Measurements from ENCODE around the gene CS. TPM values are rescaled to one million over a fixed set of nuclear protein-coding genes. Genes with fewer than 3 reads are reported as not detected.
"Not testable (repeated sequence)": the region's sequence is repeated elsewhere in the genome, so short reads cannot be mapped to it uniquely, and the experiment has no call there.

CS gene
- 106 TPM for total RNA-seq

GRCh38 chr12:56299853-56300643 lies at the start of gene CS:
Gene CS (minus strand): TSS chr12:56300330. CDS start chr12:56300201, 129 bp downstream.
- DNase-seq (ENCODE audit: low spot score) (peak; percentile 99), ATAC-seq (peak; percentile 99)
- intact Hi-C loops (cut with DNase I): no loop called here

DNA sequence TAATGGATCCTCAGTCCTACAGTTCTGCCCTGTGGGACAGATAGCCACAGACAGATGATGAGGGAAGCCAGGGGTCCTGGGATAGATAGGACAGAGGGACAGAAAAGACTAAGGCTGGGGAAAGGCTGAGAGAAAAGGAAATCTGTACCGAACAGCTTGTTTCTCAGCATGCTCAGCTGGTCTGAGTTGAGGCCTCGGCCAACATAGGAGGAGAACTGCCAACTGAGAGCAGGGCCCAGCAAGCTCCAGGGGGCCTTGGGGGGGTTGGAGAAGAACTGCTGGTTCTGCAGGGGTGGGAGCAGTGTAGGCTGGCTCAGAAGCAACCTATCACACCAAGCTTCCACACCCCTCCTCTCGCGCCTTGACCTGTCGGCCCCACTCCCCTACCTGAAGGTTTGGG lies 48.6 kb upstream of the CS start:
- intact Hi-C loops (cut with DNase I): no loop called here
- DNase-seq (ENCODE audit: low spot score) (no peak), ATAC-seq (no peak)

- ATAC-seq; intact Hi-C loops (cut with DNase I); DNase-seq (ENCODE audit: low spot score): not testable (repeated sequence)
Measured at GRCh38 chr12:56347255-56347654, 47.1 kb upstream of the CS start.

DNA sequence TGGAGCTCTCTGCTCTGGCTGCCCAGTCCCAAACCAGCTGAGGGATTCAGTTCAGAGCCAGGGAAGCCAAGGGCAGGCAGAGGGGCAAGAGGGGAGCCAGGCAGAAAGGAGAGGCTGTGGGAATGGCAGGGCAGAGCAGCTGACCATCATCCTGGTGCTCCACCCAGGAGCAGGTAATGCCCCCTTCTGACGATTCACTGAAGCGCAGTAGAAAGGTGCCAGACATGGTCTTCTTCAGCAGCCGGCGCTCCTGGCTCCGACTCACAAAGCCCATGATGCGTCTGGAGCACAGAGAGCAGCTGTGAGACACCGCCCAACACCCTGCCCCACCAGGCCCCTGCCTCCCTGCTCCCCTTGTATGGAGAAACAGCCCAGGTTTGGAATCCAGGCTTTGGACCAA lies 46.5 kb upstream of the CS start:
- no peak for ATAC-seq
- intact Hi-C loops (cut with DNase I): no loop called here
- no peak for DNase-seq (ENCODE audit: low spot score)

GRCh38 chr12:56342290-56342689 lies 42.2 kb upstream of the CS start:
- intact Hi-C loops (cut with DNase I); DNase-seq (ENCODE audit: low spot score); ATAC-seq: not testable (repeated sequence)

- no peak for ATAC-seq
- intact Hi-C loops (cut with DNase I): no loop called here
- DNase-seq (ENCODE audit: low spot score): no peak
Measured at GRCh38 chr12:56341616-56342015, 41.5 kb upstream of the CS start.

GRCh38 chr12:56339158-56339422 lies 39.0 kb upstream of the CS start:
- intact Hi-C loops (cut with DNase I): no loop called here
- no peak for ATAC-seq

DNA sequence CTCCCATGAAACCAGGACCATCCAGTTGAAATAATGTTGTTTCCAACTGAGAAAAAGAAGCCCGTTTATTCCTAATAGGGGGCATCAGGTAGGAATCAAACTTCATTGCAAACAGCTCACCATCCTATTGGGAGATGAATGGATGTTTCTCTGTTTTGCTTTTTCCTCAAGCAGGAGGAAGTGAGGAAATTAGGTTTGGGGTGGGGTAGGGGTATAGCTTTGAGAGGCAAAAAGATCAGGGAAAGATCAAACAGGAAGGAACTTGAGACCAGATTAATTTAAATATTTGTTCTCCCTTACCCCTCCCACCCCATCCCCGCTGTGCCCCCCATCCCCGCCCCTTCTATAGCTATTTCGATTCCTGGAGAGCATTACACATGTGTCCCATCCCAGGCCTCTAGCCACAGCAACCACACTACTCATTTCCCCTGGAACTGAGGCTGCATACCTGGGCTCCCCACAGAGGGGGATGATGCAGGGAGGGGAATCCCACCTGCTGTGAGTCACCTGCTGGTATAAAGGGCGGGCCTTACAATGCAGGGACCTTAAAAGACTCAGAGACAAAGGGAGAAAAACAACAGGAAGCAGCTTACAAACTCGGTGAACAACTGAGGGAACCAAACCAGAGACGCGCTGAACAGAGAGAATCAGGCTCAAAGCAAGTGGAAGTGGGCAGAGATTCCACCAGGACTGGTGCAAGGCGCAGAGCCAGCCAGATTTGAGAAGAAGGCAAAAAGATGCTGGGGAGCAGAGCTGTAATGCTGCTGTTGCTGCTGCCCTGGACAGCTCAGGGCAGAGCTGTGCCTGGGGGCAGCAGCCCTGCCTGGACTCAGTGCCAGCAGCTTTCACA lies 38.4 kb upstream of the CS start, which contains the start of gene IL23A:
TSS of gene IL23A (plus strand) at position 577 of the 850 bp plus-strand sequence. CDS start at position 738, 161 bp downstream.
- no peak for DNase-seq (ENCODE audit: low spot score)
- intact Hi-C loops (cut with DNase I): no loop called here
- ATAC-seq: no peak

More at GRCh38 chr12:56339158-56339422, 39.0 kb upstream of the CS start:
- DNase-seq (ENCODE audit: low spot score): no peak

- DNase-seq (ENCODE audit: low spot score): no peak
- no peak for ATAC-seq
- intact Hi-C loops (cut with DNase I): no loop called here
Measured at GRCh38 chr12:56337753-56338251, 37.7 kb upstream of the CS start.

DNA sequence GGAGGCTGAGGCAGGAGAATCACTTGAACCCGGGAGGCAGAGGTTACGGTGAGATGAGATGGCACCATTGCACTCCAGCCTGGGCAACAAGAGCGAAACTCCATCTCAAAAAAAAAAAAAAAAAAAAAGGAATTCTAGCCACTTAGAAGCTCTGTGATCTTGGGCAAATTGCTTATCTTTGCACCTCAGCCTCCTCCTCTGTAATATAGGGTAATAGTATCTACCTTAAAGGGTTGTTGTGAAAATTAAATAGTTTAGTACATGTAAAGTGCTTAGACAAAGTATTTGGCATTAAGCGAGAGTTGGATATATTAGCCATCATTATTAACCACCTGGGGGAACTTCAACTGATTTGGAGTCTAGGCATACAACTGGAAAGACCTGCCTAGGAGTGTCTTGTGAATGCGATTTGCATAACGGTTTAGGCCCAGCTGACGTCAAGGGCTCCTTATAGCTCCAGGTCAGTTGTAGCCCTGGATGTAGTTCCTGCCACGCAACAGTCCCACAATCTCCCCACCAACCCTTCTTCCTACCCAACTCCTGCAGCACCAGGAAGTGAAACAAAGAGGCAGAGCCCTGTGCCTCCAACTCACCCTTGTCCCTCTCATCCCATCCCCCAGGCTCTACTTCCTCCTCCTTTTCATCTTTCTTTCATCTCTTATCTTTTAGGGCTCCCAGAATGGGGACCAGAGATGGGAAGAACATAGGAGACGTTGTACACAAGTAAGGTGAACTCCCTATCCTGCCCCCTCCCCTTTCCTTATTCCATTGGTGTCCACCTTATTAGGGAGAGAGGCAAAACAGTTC lies 36.4 kb upstream of the CS start:
- intact Hi-C loops (cut with DNase I): no loop called here
- ATAC-seq: no peak
- no peak for DNase-seq (ENCODE audit: low spot score)

DNA sequence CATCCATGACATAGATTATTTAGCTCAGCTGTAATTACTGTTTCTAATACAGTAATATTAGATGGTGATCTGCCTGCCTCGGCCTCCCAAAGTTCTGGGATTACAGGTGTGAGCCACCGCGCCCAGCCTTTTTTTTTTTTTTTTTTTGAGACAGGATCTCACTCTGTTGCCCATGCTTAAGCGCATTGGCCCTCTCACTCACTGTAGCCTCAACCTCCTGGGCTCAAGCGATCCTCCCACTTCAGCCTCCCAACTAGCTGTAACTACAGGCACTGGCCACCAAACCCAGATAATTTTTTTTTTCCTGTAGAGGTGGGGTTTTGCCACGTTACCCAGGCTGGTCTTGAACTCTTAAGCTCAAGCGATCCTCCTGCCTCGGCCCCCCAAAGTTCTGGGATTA lies 35.4 kb upstream of the CS start:
- ATAC-seq; DNase-seq (ENCODE audit: low spot score); intact Hi-C loops (cut with DNase I): not testable (repeated sequence)

GRCh38 chr12:56334490-56334793 lies 34.3 kb upstream of the CS start:
- ATAC-seq: no peak
- intact Hi-C loops (cut with DNase I): no loop called here

GRCh38 chr12:56333679-56334489 lies 33.8 kb upstream of the CS start, which contains the start of gene PAN2:
Gene PAN2 (minus strand): TSS chr12:56334000. CDS start chr12:56333094, 906 bp downstream.
- DNase-seq (ENCODE audit: low spot score): peak; percentile 96
- peak; percentile 99 for ATAC-seq
- intact Hi-C loops (cut with DNase I): no loop called here

More at GRCh38 chr12:56334490-56334793, 34.3 kb upstream of the CS start:
- no peak for DNase-seq (ENCODE audit: low spot score)

DNA sequence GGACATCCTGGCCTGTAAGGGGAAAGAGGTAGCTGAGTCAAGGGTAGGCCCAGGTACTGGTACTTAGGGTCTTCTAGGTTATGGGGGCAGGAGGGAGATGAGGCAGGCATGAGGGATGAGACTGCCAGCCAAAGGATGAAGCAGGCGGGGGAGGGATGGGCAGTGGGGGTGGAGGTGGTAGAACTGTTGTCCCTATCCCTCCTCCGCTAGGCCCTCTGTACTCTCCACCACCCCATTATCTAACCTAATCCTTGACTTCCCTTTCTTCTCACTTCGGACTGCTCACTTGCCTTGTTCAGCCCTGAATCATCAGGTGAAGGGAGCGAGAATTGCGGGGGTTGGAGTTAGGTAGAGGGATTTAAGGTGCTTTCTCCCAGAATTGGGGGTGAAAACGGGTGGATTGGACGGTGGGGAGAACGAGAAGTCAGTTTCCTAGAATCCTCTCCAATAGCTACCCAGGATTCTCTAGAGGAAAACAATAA lies 33.1 kb upstream of the CS start:
- intact Hi-C loops (cut with DNase I): no loop called here
- DNase-seq (ENCODE audit: low spot score) (no peak), ATAC-seq (peak; percentile 16)

DNA sequence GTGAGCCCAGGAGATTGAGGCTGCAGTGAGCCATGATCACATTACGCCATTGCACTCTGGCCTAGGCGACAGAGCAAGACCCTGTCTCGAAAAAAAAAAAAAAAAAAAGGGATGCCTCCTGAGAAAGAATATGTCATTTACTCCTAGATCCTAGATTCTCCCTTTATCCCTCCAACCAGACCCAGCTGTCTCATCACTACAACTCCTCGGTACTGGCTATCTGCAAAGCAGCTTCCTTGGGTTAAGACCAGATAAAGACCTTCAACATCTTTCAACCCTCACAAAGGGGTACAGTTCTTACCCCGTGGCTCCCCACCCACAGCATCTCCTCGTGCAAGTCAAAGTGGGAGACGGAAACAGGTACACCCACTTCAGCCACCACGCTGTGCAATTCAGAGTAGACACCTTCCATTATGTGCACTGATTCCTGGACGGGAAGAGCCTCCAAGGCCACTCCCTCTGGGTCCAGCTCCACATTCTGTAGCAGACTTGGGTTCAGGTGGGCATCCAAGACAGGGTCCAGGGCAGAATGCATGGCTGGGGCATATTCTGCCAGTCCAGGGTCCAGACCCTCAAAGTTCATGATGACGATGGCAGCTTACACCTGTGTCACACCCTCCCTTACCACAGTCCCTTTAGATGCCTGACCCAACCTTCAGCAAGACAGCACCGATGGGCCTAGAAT lies 32.5 kb upstream of the CS start:
- DNase-seq (ENCODE audit: low spot score) (no peak), ATAC-seq (no peak)
- intact Hi-C loops (cut with DNase I): no loop called here

GRCh38 chr12:56330936-56331490 lies 30.9 kb upstream of the CS start:
- ATAC-seq (no peak), DNase-seq (ENCODE audit: low spot score) (no peak)
- intact Hi-C loops (cut with DNase I): no loop called here

DNA sequence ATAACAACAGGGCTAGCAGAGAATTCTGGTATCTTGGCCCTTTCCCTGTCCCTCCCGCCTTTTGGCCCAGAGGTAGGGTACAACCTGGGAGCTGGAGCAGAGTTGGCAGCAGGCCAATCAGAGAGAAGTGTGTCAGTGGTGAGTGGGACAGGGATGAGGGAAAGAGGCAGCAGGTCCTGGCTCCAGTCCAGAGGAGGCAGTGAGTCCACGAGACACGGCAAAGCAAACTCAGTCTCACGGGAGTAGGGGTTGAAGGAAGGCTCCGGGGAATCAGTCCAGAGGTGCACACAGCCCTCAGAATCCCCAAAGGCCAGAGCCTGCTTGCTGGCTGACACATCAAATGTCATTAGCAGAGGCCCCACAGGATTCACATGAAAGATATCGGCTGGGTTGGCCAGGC lies 26.4 kb upstream of the CS start:
- intact Hi-C loops (cut with DNase I): no loop called here
- peak; percentile 14 for ATAC-seq

More for the DNA sequence above, 26.4 kb upstream of the CS start:
- peak; percentile 63 for DNase-seq (ENCODE audit: low spot score)
